Neural progenitor cell (in vitro differentiated cells): Measurements from ENCODE around the gene TSPAN4.

Experiments
- CTCF ChIP-seq: fragments of 200-600 bp; sonication (generic); IDR thresholded peaks from 2 replicates; pipeline ENCODE4 v1.5.1; 2017; ENCODE audit warnings: antibody characterized with exemption, mild to moderate bottlenecking
- EZH2 ChIP-seq: fragments of 200-600 bp; sonication (generic); IDR thresholded peaks from 2 replicates; pipeline ENCODE4 v1.6.1; 2017; ENCODE audit warnings: antibody characterized with exemption, mild to moderate bottlenecking, moderate library complexity

- no peak for TF ChIP-seq EZH2
- no peak for TF ChIP-seq CTCF
Measured at GRCh38 chr11:914204-914603, 71.6 kb downstream of the TSPAN4 start.
